Lower leg skin (tissue), 3 donors: ENCODE measurements around the gene WDFY4.

Experiments
- CTCF ChIP-seq, 3 donors: fragments of 450-650 bp; IDR thresholded peaks; one replicate each; pipeline ENCODE4 v1.5.1; 2016; ENCODE audit warnings: antibody characterized with exemption in 3 of 3, mild to moderate bottlenecking in 3 of 3, moderate library complexity in 2 of 3
- POLR2A ChIP-seq, 2 donors: fragments of 450-650 bp; IDR thresholded peaks; one replicate each; pipeline ENCODE4 v1.6.1; 2016 to 2017; ENCODE audit warnings: antibody characterized with exemption in 2 of 2, mild to moderate bottlenecking in 1 of 2, moderate library complexity in 1 of 2

GRCh38 chr10:48834189-48834965 lies 149.7 kb downstream of the WDFY4 start:
- no peak for TF ChIP-seq CTCF (IDR thresholded peaks at IDR 0.05)
- TF ChIP-seq POLR2A (IDR thresholded peaks at IDR 0.05), result no peak
